Naive thymus-derived CD4-positive, alpha-beta T cell (primary cell): ENCODE measurements around the gene CD58. TPM values are rescaled to one million over a fixed set of nuclear protein-coding genes. Genes with fewer than 3 reads are reported as not detected.

Experiments used
- ATAC-seq: fragments of 150-1000 bp; cut with Tn5 transposase; 2 replicates; pipeline ENCODE4 v1.10.0; 2021; ENCODE audit warnings: mild to moderate bottlenecking, moderate library complexity
- CTCF ChIA-PET: fragments of 350-600 bp; sonication (Branson Sonifier 250); formaldehyde crosslinking; loops from one replicate; lab custom pipeline; 2021; ENCODE audit warnings: antibody characterized with exemption; lab: Charles Lee
- POLR2A ChIA-PET: fragments of 350-600 bp; sonication (Branson Sonifier 250); formaldehyde crosslinking; loops from one replicate; lab custom pipeline; 2021; ENCODE audit warnings: antibody characterized with exemption, inconsistent platforms; lab: Charles Lee
- DNase-seq, 9 donors: peaks; one replicate each; pipeline versions ENCODE4 v3.0.0 to v3.0.0-alpha.2; 2020 to 2022; ENCODE audit warnings: mixed read lengths in 1 of 9
- H3K27ac ChIP-seq: one replicate; pipeline ENCODE4 v1.7.0; 2013; ENCODE audit warnings: mild to moderate bottlenecking, low read depth, low read length, moderate library complexity
- H3K27me3 ChIP-seq, 2 donors: one replicate each; pipeline ENCODE4 v1.7.0; 2013; ENCODE audit warnings: low read length in 2 of 2, mild to moderate bottlenecking in 2 of 2, moderate library complexity in 2 of 2; ENCODE audit not compliant: control insufficient read depth in 2 of 2, insufficient read depth in 2 of 2
- H3K36me3 ChIP-seq, 3 experiments: 1 replicate in 2 of 3; 2 replicates in 1 of 3; pipeline ENCODE4 v1.7.0; 2013; ENCODE audit warnings: low read length in 3 of 3, mild to moderate bottlenecking in 3 of 3, moderate library complexity in 1 of 3; ENCODE audit not compliant: insufficient read depth in 3 of 3, control insufficient read depth in 2 of 3
- H3K4me1 ChIP-seq, 2 donors: one replicate each; pipeline ENCODE4 v1.7.0; 2013; ENCODE audit warnings: low read length in 2 of 2, mild to moderate bottlenecking in 2 of 2, moderate library complexity in 1 of 2; ENCODE audit not compliant: control insufficient read depth in 2 of 2, insufficient read depth in 2 of 2
- H3K4me3 ChIP-seq: 2 replicates; pipeline ENCODE4 v1.7.0; 2013; ENCODE audit warnings: mild to moderate bottlenecking, low read length
- H3K9me3 ChIP-seq, 3 experiments: 1 replicate in 2 of 3; 2 replicates in 1 of 3; pipeline ENCODE4 v1.7.0; 2013; ENCODE audit warnings: low read length in 3 of 3; ENCODE audit not compliant: control insufficient read depth in 2 of 3
- H3K27ac Mint-ChIP-seq, 9 donors: one replicate each; pipeline ENCODE4 v1.8.0; 2020 to 2022; ENCODE audit warnings: mixed read lengths in 9 of 9, mild to moderate bottlenecking in 8 of 9, moderate library complexity in 5 of 9, inconsistent platforms in 2 of 9
- H3K27me3 Mint-ChIP-seq, 5 donors: one replicate each; pipeline ENCODE4 v1.8.0; 2021 to 2022; ENCODE audit warnings: mixed read lengths in 5 of 5, mild to moderate bottlenecking in 1 of 5
- H3K36me3 Mint-ChIP-seq, 5 donors: one replicate each; pipeline ENCODE4 v1.8.0; 2020 to 2022; ENCODE audit warnings: mixed read lengths in 5 of 5, mild to moderate bottlenecking in 3 of 5, inconsistent platforms in 1 of 5
- H3K4me1 Mint-ChIP-seq, 7 donors: one replicate each; pipeline ENCODE4 v1.8.0; 2020 to 2022; ENCODE audit warnings: mixed read lengths in 7 of 7, mild to moderate bottlenecking in 3 of 7, inconsistent platforms in 1 of 7
- H3K4me3 Mint-ChIP-seq, 10 donors: one replicate each; pipeline ENCODE4 v1.8.0; 2020 to 2022; ENCODE audit warnings: mild to moderate bottlenecking in 10 of 10, mixed read lengths in 10 of 10, moderate library complexity in 6 of 10, inconsistent platforms in 2 of 10
- H3K9me3 Mint-ChIP-seq, 11 donors: one replicate each; pipeline ENCODE4 v1.8.0; 2020 to 2022; ENCODE audit warnings: mixed read lengths in 11 of 11, mild to moderate bottlenecking in 4 of 11, inconsistent platforms in 1 of 11, moderate library complexity in 1 of 11
- intact Hi-C, 2 donors: fragments of 100-400 bp; cut with micrococcal nuclease; formaldehyde crosslinking; loops; one replicate each; pipeline ENCODE4 v1.15.1; 2023
- polyA plus RNA-seq, 2 donors: library from polyadenylated mRNA; unstranded; fragments of 300-500 nt; fragmentation: Illumina TruSeq; gene quantifications; one replicate each; pipeline ENCODE4 v1.2.3, GENCODE V29; 2021
- total RNA-seq, 6 experiments: library from RNA in 5 of 6; stranded (reverse) in 5 of 6; gene quantifications; 1 replicate in 5 of 6; 2 replicates in 1 of 6; pipeline ENCODE4 v1.2.3 and lab custom pipeline; 2021 to 2026

CD58 gene
- total and polyA plus RNA-seq, 7 experiments from 2014 or later = 1.3 to 35.0 (median 4.0) TPM

- Mint-ChIP-seq H3K4me3 (no peak overlapping the region), H3K4me1 (peaks cover 0 to 15% (median 0%) of the 10 kb centered on the region in 7 donors), H3K27ac (peak overlapping the region in 1 of 9 donors; percentile 21), H3K36me3 (no peaks in the 10 kb centered on the region), H3K27me3 (peaks cover 0 to 8% (median 0%) of the 10 kb centered on the region in 5 donors), H3K9me3 (peaks cover 0 to 2% (median 0%) of the 10 kb centered on the region in 11 donors)
- no peaks in the 10 kb centered on the region for H3K4me1 ChIP-seq
- no peaks in the 10 kb centered on the region for H3K36me3 ChIP-seq
- H3K27me3 ChIP-seq = no peaks in the 10 kb centered on the region
- ChIA-PET POLR2A (interaction anchor here (0.6 to 1.7 kb wide), 7 partner anchors 13 to 346 kb away, joined by 3 to 5 read pairs (median 3); partner anchors contain the start of gene ATP1A1), CTCF (interaction anchor here (0.6 to 14.7 kb wide), 43 partner anchors 9 to 360 kb away, joined by 3 to 372 read pairs (median 4); no protein-coding TSS in a partner anchor)
- intact Hi-C loops = loop anchor here (1.0 to 2.0 kb wide), 7 partner anchors 14 to 346 kb away; no protein-coding TSS in a partner anchor
- no peak overlapping the region for H3K27ac ChIP-seq
- ATAC-seq (peak; percentile 93), DNase-seq (peak; percentile 59 to 84 (median 76))
- no peak overlapping the region for H3K4me3 ChIP-seq
- H3K9me3 ChIP-seq = no peaks in the 10 kb centered on the region
Observed at GRCh38 chr1:116485071-116485735, 85.6 kb downstream of the CD58 start.

- POLR2A ChIA-PET = interaction anchor here (1.5 to 1.7 kb wide), 2 partner anchors 110 to 345 kb away, joined by 3 to 5 read pairs; partner anchors contain the start of gene ATP1A1
- no peak overlapping the region for H3K4me3 Mint-ChIP-seq
- H3K27ac Mint-ChIP-seq = no peak overlapping the region
- CTCF ChIA-PET = interaction anchor here (0.6 to 14.7 kb wide), 16 partner anchors 9 to 337 kb away, joined by 3 to 372 read pairs (median 4); no protein-coding TSS in a partner anchor
- no peaks in the 10 kb centered on the region for H3K36me3 Mint-ChIP-seq
- Histone ChIP-seq H3K4me1 (no peaks in the 10 kb centered on the region), H3K27me3 (no peaks in the 10 kb centered on the region), H3K9me3 (no peaks in the 10 kb centered on the region), H3K4me3 (no peak overlapping the region), H3K36me3 (no peaks in the 10 kb centered on the region), H3K27ac (no peak overlapping the region)
- DNase-seq = no peak
- peaks cover 0 to 8% (median 0%) of the 10 kb centered on the region in 5 donors for H3K27me3 Mint-ChIP-seq
- ATAC-seq = no peak
- intact Hi-C loops = loop anchor here in 1 of 2 donors (2.0 kb wide), 1 partner anchor 15 kb away; no protein-coding TSS in a partner anchor
- H3K9me3 Mint-ChIP-seq = peaks cover 0 to 2% (median 0%) of the 10 kb centered on the region in 11 donors
- peaks cover 0 to 4% (median 0%) of the 10 kb centered on the region in 7 donors for H3K4me1 Mint-ChIP-seq
Observed at GRCh38 chr1:116483481-116484309, 87.1 kb downstream of the CD58 start.

- ATAC-seq = no peak
- no peaks in the 10 kb centered on the region for H3K36me3 Mint-ChIP-seq
- DNase-seq = no peak
- no peaks in the 10 kb centered on the region for H3K9me3 Mint-ChIP-seq
- H3K27me3 Mint-ChIP-seq = peaks cover 0 to 5% (median 0%) of the 10 kb centered on the region in 5 donors
- H3K4me3 Mint-ChIP-seq = no peak overlapping the region
- Histone ChIP-seq H3K27me3 (no peaks in the 10 kb centered on the region), H3K4me1 (no peaks in the 10 kb centered on the region), H3K4me3 (no peak overlapping the region), H3K9me3 (no peaks in the 10 kb centered on the region), H3K36me3 (no peaks in the 10 kb centered on the region), H3K27ac (no peak overlapping the region)
- peak overlapping the region in 1 of 9 donors; percentile 68 for H3K27ac Mint-ChIP-seq
- ChIA-PET CTCF (interaction anchor here (0.7 to 14.7 kb wide), 6 partner anchors 17 to 479 kb away, joined by 3 to 372 read pairs (median 30); no protein-coding TSS in a partner anchor), POLR2A (interaction anchor here (0.6 kb wide), 1 partner anchor 344 kb away, joined by 3 read pairs; no protein-coding TSS in a partner anchor)
- intact Hi-C loops = no loop called here
- H3K4me1 Mint-ChIP-seq = peaks cover 0 to 4% (median 0%) of the 10 kb centered on the region in 7 donors
Observed at GRCh38 chr1:116482490-116482889, 88.3 kb downstream of the CD58 start.

- peak overlapping the region in 1 of 9 donors; percentile 68 for H3K27ac Mint-ChIP-seq
- Histone ChIP-seq H3K4me3 (no peak overlapping the region), H3K4me1 (no peaks in the 10 kb centered on the region), H3K9me3 (no peaks in the 10 kb centered on the region), H3K27ac (no peak overlapping the region), H3K27me3 (no peaks in the 10 kb centered on the region), H3K36me3 (no peaks in the 10 kb centered on the region)
- H3K4me1 Mint-ChIP-seq = peaks cover 0 to 4% (median 0%) of the 10 kb centered on the region in 7 donors
- POLR2A ChIA-PET = no interaction called here
- H3K9me3 Mint-ChIP-seq = no peaks in the 10 kb centered on the region
- CTCF ChIA-PET = interaction anchor here (0.7 to 14.7 kb wide), 4 partner anchors 17 to 479 kb away, joined by 3 to 372 read pairs (median 110); no protein-coding TSS in a partner anchor
- no peak for DNase-seq
- peaks cover 0 to 3% (median 0%) of the 10 kb centered on the region in 5 donors for H3K27me3 Mint-ChIP-seq
- intact Hi-C loops = loop anchor here in 1 of 2 donors (1.0 kb wide), 1 partner anchor 343 kb away; no protein-coding TSS in a partner anchor
- H3K36me3 Mint-ChIP-seq = no peaks in the 10 kb centered on the region
- ATAC-seq = no peak
- H3K4me3 Mint-ChIP-seq = no peak overlapping the region
Observed at GRCh38 chr1:116481934-116482333, 88.9 kb downstream of the CD58 start.

DNA sequence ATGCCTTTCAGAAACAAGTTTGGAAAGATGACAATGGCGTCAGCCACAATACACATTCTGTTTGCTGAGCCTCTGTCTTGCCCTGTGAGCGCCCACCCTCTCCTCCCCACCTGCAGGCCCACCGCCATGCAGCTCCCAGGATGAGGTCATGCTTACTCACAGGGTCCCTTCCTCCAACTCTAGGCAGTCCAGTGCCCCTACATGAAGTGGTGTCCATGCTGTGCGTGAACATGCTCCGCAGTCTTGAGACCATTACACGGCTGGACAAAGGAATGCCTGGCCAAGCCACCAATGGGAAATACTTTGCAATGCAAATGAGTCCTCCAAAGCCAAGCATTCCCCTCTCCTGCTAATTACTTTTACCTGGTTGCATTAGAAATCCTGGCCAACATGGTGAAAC is 92.2 kb downstream of the CD58 start:
- no peaks in the 10 kb centered on the region for H3K27me3 ChIP-seq
- no peak overlapping the region for H3K4me3 Mint-ChIP-seq
- POLR2A ChIA-PET = no interaction called here

GRCh38 chr1:116477429-116477828 is 93.4 kb downstream of the CD58 start:
- DNase-seq (no peak), ATAC-seq (no peak)
- Mint-ChIP-seq H3K36me3 (no peaks in the 10 kb centered on the region), H3K9me3 (no peaks in the 10 kb centered on the region), H3K4me1 (no peaks in the 10 kb centered on the region), H3K27me3 (peaks cover 0 to under 1% (median 0%) of the 10 kb centered on the region in 5 donors), H3K27ac (no peak overlapping the region), H3K4me3 (no peak overlapping the region)
- intact Hi-C loops = no loop called here
- Histone ChIP-seq H3K36me3 (no peaks in the 10 kb centered on the region), H3K4me1 (no peaks in the 10 kb centered on the region), H3K4me3 (no peak overlapping the region), H3K9me3 (no peaks in the 10 kb centered on the region), H3K27me3 (no peaks in the 10 kb centered on the region), H3K27ac (no peak overlapping the region)
- ChIA-PET POLR2A (interaction anchor here (0.8 kb wide), 1 partner anchor 25 kb away, joined by 3 read pairs; no protein-coding TSS in a partner anchor), CTCF (interaction anchor here (0.6 to 1.0 kb wide), 2 partner anchors 38 to 97 kb away, joined by 4 to 6 read pairs; no protein-coding TSS in a partner anchor)

More for the DNA sequence above, 92.2 kb downstream of the CD58 start:
- Mint-ChIP-seq H3K27me3 (no peaks in the 10 kb centered on the region), H3K4me1 (no peaks in the 10 kb centered on the region), H3K36me3 (no peaks in the 10 kb centered on the region), H3K27ac (no peak overlapping the region), H3K9me3 (no peaks in the 10 kb centered on the region)
- no peak overlapping the region for H3K27ac ChIP-seq
- H3K9me3 ChIP-seq = no peaks in the 10 kb centered on the region
- intact Hi-C loops = no loop called here
- no peaks in the 10 kb centered on the region for H3K36me3 ChIP-seq
- ATAC-seq = no peak
- DNase-seq = no peak
- H3K4me1 ChIP-seq = no peaks in the 10 kb centered on the region
- CTCF ChIA-PET = interaction anchor here (0.6 kb wide), 1 partner anchor 338 kb away, joined by 3 read pairs; no protein-coding TSS in a partner anchor
- no peak overlapping the region for H3K4me3 ChIP-seq
